Activated naive CD8-positive, alpha-beta T cell treated with anti-CD3 and anti-CD28 coated beads, Interleukin-2, amount 50 U/mL, for 24 hours (primary cell): Measurements from ENCODE around the gene HDLBP.
A peak's percentile ranks its signal among the peaks of the same experiment; 100 is the strongest.

Source experiments
- ATAC-seq: fragments of 150-1000 bp; cut with Tn5 transposase; one replicate; pipeline ENCODE4 v1.10.0; 2021
- DNase-seq: peaks from one replicate; pipeline ENCODE4 v3.0.0; 2021
- H3K27ac Mint-ChIP-seq: one replicate; pipeline ENCODE4 v1.8.0; 2021; ENCODE audit warnings: mild to moderate bottlenecking, mixed read lengths
- H3K27me3 Mint-ChIP-seq: one replicate; pipeline ENCODE4 v1.8.0; 2021; ENCODE audit warnings: mixed read lengths
- H3K36me3 Mint-ChIP-seq: one replicate; pipeline ENCODE4 v1.8.0; 2021; ENCODE audit warnings: low read depth, mixed read lengths
- H3K4me1 Mint-ChIP-seq: one replicate; pipeline ENCODE4 v1.8.0; 2021; ENCODE audit warnings: mixed read lengths
- H3K4me3 Mint-ChIP-seq: one replicate; pipeline ENCODE4 v1.8.0; 2021; ENCODE audit warnings: mild to moderate bottlenecking, moderate library complexity, mixed read lengths
- H3K9me3 Mint-ChIP-seq: one replicate; pipeline ENCODE4 v1.8.0; 2021; ENCODE audit warnings: mixed read lengths

HDLBP gene

GRCh38 chr2:241315093-241315878, at the start of gene HDLBP:
TSS of gene HDLBP (minus strand) at chr2:241315672. CDS start at chr2:241266869, 48,803 bp downstream.
- DNase-seq (peak; percentile 100), ATAC-seq (peak; percentile 89)
- H3K27me3 Mint-ChIP-seq, result peaks cover 2% of the 10 kb centered on the region
- peaks cover 76% of the 10 kb centered on the region for H3K4me1 Mint-ChIP-seq
- H3K36me3 Mint-ChIP-seq, result peaks cover 41% of the 10 kb centered on the region
- H3K27ac Mint-ChIP-seq, result peak within 1 kb of the TSS; percentile 100
- H3K9me3 Mint-ChIP-seq, result no peaks in the 10 kb centered on the region
- H3K4me3 Mint-ChIP-seq, result peak within 1 kb of the TSS; percentile 93

- H3K27me3 Mint-ChIP-seq, result no peaks in the 10 kb centered on the region
- peaks cover 14% of the 10 kb centered on the region for H3K4me1 Mint-ChIP-seq
- no peak overlapping the region for H3K27ac Mint-ChIP-seq
- H3K9me3 Mint-ChIP-seq, result no peaks in the 10 kb centered on the region
- no peaks in the 10 kb centered on the region for H3K36me3 Mint-ChIP-seq
- no peak overlapping the region for H3K4me3 Mint-ChIP-seq
- no peak for ATAC-seq
- no peak for DNase-seq
Measured at GRCh38 chr2:241364781-241365180, 49.3 kb upstream of the HDLBP start.

- Mint-ChIP-seq H3K4me3 (no peak overlapping the region), H3K9me3 (no peaks in the 10 kb centered on the region), H3K27ac (no peak overlapping the region), H3K36me3 (no peaks in the 10 kb centered on the region), H3K27me3 (no peaks in the 10 kb centered on the region), H3K4me1 (peaks cover 24% of the 10 kb centered on the region)
- ATAC-seq, result no peak
- DNase-seq, result no peak
Measured at GRCh38 chr2:241363426-241363825, 48.0 kb upstream of the HDLBP start.

- H3K27me3 Mint-ChIP-seq, result no peaks in the 10 kb centered on the region
- H3K4me3 Mint-ChIP-seq, result no peak overlapping the region
- H3K4me1 Mint-ChIP-seq, result peaks cover 34% of the 10 kb centered on the region
- peaks cover 2% of the 10 kb centered on the region for H3K36me3 Mint-ChIP-seq
- DNase-seq, result no peak
- H3K9me3 Mint-ChIP-seq, result no peaks in the 10 kb centered on the region
- ATAC-seq, result no peak
- H3K27ac Mint-ChIP-seq, result no peak overlapping the region
Measured at GRCh38 chr2:241359481-241360045, 44.1 kb upstream of the HDLBP start.

- Mint-ChIP-seq H3K27me3 (no peaks in the 10 kb centered on the region), H3K36me3 (peaks cover 11% of the 10 kb centered on the region), H3K4me3 (peak overlapping the region; percentile 12), H3K27ac (no peak overlapping the region), H3K4me1 (peaks cover 34% of the 10 kb centered on the region), H3K9me3 (no peaks in the 10 kb centered on the region)
- peak; percentile 8 for ATAC-seq
- DNase-seq, result no peak
Measured at GRCh38 chr2:241358470-241358869, 43.0 kb upstream of the HDLBP start.

- no peak for DNase-seq
- Mint-ChIP-seq H3K36me3 (peaks cover 15% of the 10 kb centered on the region), H3K27ac (no peak overlapping the region), H3K4me3 (peak overlapping the region; percentile 75), H3K4me1 (peaks cover 34% of the 10 kb centered on the region), H3K9me3 (no peaks in the 10 kb centered on the region), H3K27me3 (no peaks in the 10 kb centered on the region)
- no peak for ATAC-seq
Measured at GRCh38 chr2:241357531-241357930, 42.1 kb upstream of the HDLBP start.

GRCh38 chr2:241356871-241357260, 41.4 kb upstream of the HDLBP start:
- H3K9me3 Mint-ChIP-seq, result no peaks in the 10 kb centered on the region
- H3K27me3 Mint-ChIP-seq, result no peaks in the 10 kb centered on the region
- ATAC-seq, result no peak
- H3K4me1 Mint-ChIP-seq, result peaks cover 34% of the 10 kb centered on the region
- H3K27ac Mint-ChIP-seq, result peak overlapping the region; percentile 79
- H3K36me3 Mint-ChIP-seq, result peaks cover 19% of the 10 kb centered on the region
- peak overlapping the region; percentile 75 for H3K4me3 Mint-ChIP-seq
- DNase-seq, result no peak

GRCh38 chr2:241355983-241356870, 40.8 kb upstream of the HDLBP start, which contains the start of gene FARP2:
TSS of gene FARP2 (plus strand) at chr2:241356285. CDS start at chr2:241373108, 16,823 bp downstream.
- Mint-ChIP-seq H3K36me3 (peaks cover 22% of the 10 kb centered on the region), H3K27ac (peak within 1 kb of the TSS; percentile 79), H3K4me3 (peak within 1 kb of the TSS; percentile 75), H3K27me3 (no peaks in the 10 kb centered on the region), H3K4me1 (peaks cover 34% of the 10 kb centered on the region), H3K9me3 (no peaks in the 10 kb centered on the region)
- DNase-seq (peak; percentile 93), ATAC-seq (peak; percentile 94)

GRCh38 chr2:241354668-241355658, 39.5 kb upstream of the HDLBP start:
- H3K27ac Mint-ChIP-seq, result peak overlapping the region; percentile 31
- H3K4me1 Mint-ChIP-seq, result peaks cover 27% of the 10 kb centered on the region
- H3K27me3 Mint-ChIP-seq, result no peaks in the 10 kb centered on the region
- peaks cover 34% of the 10 kb centered on the region for H3K36me3 Mint-ChIP-seq
- DNase-seq (peak; percentile 65), ATAC-seq (peak; percentile 40)
- H3K4me3 Mint-ChIP-seq, result peak overlapping the region; percentile 14
- no peaks in the 10 kb centered on the region for H3K9me3 Mint-ChIP-seq

GRCh38 chr2:241352227-241352626, 36.8 kb upstream of the HDLBP start:
- no peak for ATAC-seq
- peaks cover 46% of the 10 kb centered on the region for H3K36me3 Mint-ChIP-seq
- H3K4me3 Mint-ChIP-seq, result no peak overlapping the region
- no peaks in the 10 kb centered on the region for H3K27me3 Mint-ChIP-seq
- no peaks in the 10 kb centered on the region for H3K9me3 Mint-ChIP-seq
- DNase-seq, result no peak
- H3K27ac Mint-ChIP-seq, result peak overlapping the region; percentile 47
- peaks cover 7% of the 10 kb centered on the region for H3K4me1 Mint-ChIP-seq

- Mint-ChIP-seq H3K4me3 (no peak overlapping the region), H3K9me3 (no peaks in the 10 kb centered on the region), H3K27me3 (no peaks in the 10 kb centered on the region), H3K36me3 (peaks cover 46% of the 10 kb centered on the region), H3K4me1 (peaks cover 3% of the 10 kb centered on the region), H3K27ac (peak overlapping the region; percentile 47)
- no peak for DNase-seq
- ATAC-seq, result no peak
Measured at GRCh38 chr2:241351640-241352031, 36.2 kb upstream of the HDLBP start.

GRCh38 chr2:241350878-241351639, 35.6 kb upstream of the HDLBP start:
- ATAC-seq (no peak), DNase-seq (no peak)
- Mint-ChIP-seq H3K4me3 (no peak overlapping the region), H3K4me1 (peaks cover 3% of the 10 kb centered on the region), H3K27ac (peak overlapping the region; percentile 28), H3K27me3 (no peaks in the 10 kb centered on the region), H3K36me3 (peaks cover 48% of the 10 kb centered on the region), H3K9me3 (no peaks in the 10 kb centered on the region)

GRCh38 chr2:241350530-241350877, 35.0 kb upstream of the HDLBP start:
- peaks cover 52% of the 10 kb centered on the region for H3K36me3 Mint-ChIP-seq
- ATAC-seq (no peak), DNase-seq (no peak)
- no peaks in the 10 kb centered on the region for H3K27me3 Mint-ChIP-seq
- H3K4me3 Mint-ChIP-seq, result no peak overlapping the region
- peak overlapping the region; percentile 28 for H3K27ac Mint-ChIP-seq
- H3K4me1 Mint-ChIP-seq, result peaks cover 3% of the 10 kb centered on the region
- no peaks in the 10 kb centered on the region for H3K9me3 Mint-ChIP-seq
